OCI-LY7 (cell line): ENCODE measurements around the gene NSD1. TPM values are rescaled to one million over a fixed set of nuclear protein-coding genes. Genes with fewer than 3 reads are reported as not detected.

ENCODE experiments used
- BruUV-seq: library from RNA; stranded (reverse); fragments of 400-500 nt; replicated peaks from 2 replicates; lab custom pipeline; 2021; lab: Mats Ljungman, UMichigan
- CTCF ChIA-PET: fragments of 300-600 bp; sonication (Branson Sonifier 250); formaldehyde crosslinking; loops from one replicate; lab custom pipeline; 2022; ENCODE audit warnings: antibody characterized with exemption; ENCODE audit not compliant: unreplicated experiment; lab: Charles Lee
- POLR2A ChIA-PET: fragments of 300-600 bp; sonication (Branson Sonifier 250); formaldehyde crosslinking; loops from one replicate; lab custom pipeline; 2022; ENCODE audit warnings: antibody characterized with exemption; lab: Charles Lee
- DNase-seq: peaks from one replicate; pipeline ENCODE4 v3.0.0-alpha.2; 2015; ENCODE audit warnings: low spot score
- H2AFZ ChIP-seq: fragments of 200-600 bp; sonication (generic), shearing (Covaris generic); 2 replicates; pipeline ENCODE4 v1.6.1; 2014; ENCODE audit warnings: mild to moderate bottlenecking, antibody characterized with exemption, low read length, moderate library complexity
- H3K27ac ChIP-seq: fragments of 200-600 bp; sonication (generic); 2 replicates; pipeline ENCODE4 v1.5.1; 2014; ENCODE audit warnings: mixed run types, low read depth, mild to moderate bottlenecking, moderate library complexity, low read length, inconsistent platforms; ENCODE audit not compliant: poor library complexity, severe bottlenecking
- H3K36me3 ChIP-seq: fragments of 200-600 bp; sonication (generic); 2 replicates; pipeline ENCODE4 v1.6.1; 2014; ENCODE audit warnings: mild to moderate bottlenecking, antibody characterized with exemption, low read length, moderate library complexity, mixed read lengths; ENCODE audit not compliant: insufficient read depth
- H3K4me1 ChIP-seq: fragments of 200-600 bp; sonication (generic); 2 replicates; pipeline ENCODE4 v1.5.1; 2014; ENCODE audit warnings: mild to moderate bottlenecking, low read length; ENCODE audit not compliant: insufficient read depth, poor library complexity, severe bottlenecking
- H3K4me2 ChIP-seq: fragments of 200-600 bp; sonication (generic); 2 replicates; pipeline ENCODE4 v1.6.1; 2014; ENCODE audit warnings: mild to moderate bottlenecking, low read length
- H3K4me3 ChIP-seq: fragments of 200-600 bp; sonication (generic); 2 replicates; pipeline ENCODE4 v1.5.1; 2014; ENCODE audit warnings: mild to moderate bottlenecking, low read depth, low read length; ENCODE audit not compliant: poor library complexity, severe bottlenecking
- H3K79me2 ChIP-seq: fragments of 200-600 bp; sonication (generic); 2 replicates; pipeline ENCODE4 v1.6.1; 2016; ENCODE audit warnings: low read depth, mild to moderate bottlenecking, low read length, moderate library complexity, mixed read lengths; ENCODE audit not compliant: insufficient read depth
- H3K9me2 ChIP-seq: fragments of 200-600 bp; sonication (generic); 2 replicates; pipeline ENCODE4 v1.6.1; 2016; ENCODE audit warnings: mild to moderate bottlenecking, low read length, mixed read lengths; ENCODE audit not compliant: insufficient read depth
- H3K9me3 ChIP-seq: fragments of 200-600 bp; sonication (generic); 2 replicates; pipeline ENCODE4 v1.6.1; 2014; ENCODE audit warnings: mild to moderate bottlenecking, mixed run types, low read length, mixed read lengths
- H4K20me1 ChIP-seq: fragments of 200-600 bp; sonication (generic); 2 replicates; pipeline ENCODE4 v1.6.1; 2014; ENCODE audit warnings: mild to moderate bottlenecking, antibody characterized with exemption, low read length, moderate library complexity, mixed read lengths; ENCODE audit not compliant: insufficient read depth
- CTCF ChIP-seq: fragments of 200-600 bp; sonication (generic); conservative IDR thresholded peaks from 2 replicates; pipeline ENCODE4 v1.5.1; 2014; ENCODE audit warnings: mild to moderate bottlenecking, antibody characterized with exemption, low read length, moderate library complexity, mixed read lengths
- EZH2phosphoT487 ChIP-seq: fragments of 200-600 bp; sonication (generic); IDR thresholded peaks from 2 replicates; pipeline ENCODE4 v1.6.1; 2018; ENCODE audit warnings: low read depth, borderline replicate concordance, mild to moderate bottlenecking, mixed run types, antibody characterized with exemption, low read length, moderate library complexity, mixed read lengths
- intact Hi-C: fragments of 100-400 bp; cut with micrococcal nuclease; formaldehyde crosslinking; loops from one replicate; pipeline ENCODE4 v1.10.0; 2022; ENCODE audit not compliant: unreplicated experiment
- total RNA-seq, 2 experiments: library from RNA; depleted of rRNA in 1 of 2; stranded (reverse); fragments of >200 nt in 1 of 2; shearing (Covaris generic) in 1 of 2; gene quantifications; 2 replicates each; pipeline ENCODE4 v1.2.3, GENCODE V29; 2014 to 2022

Gene NSD1
- total RNA-seq, 2 experiments from 2014 or later: 64.3 to 142 TPM

GRCh38 chr5:177311723-177312648 is 178.4 kb downstream of the NSD1 start, which contains the start of gene MXD3:
Gene MXD3 (minus strand): TSS chr5:177311898. CDS start chr5:177311830, 68 bp downstream.
- TF ChIP-seq CTCF (no peak), EZH2phosphoT487 (no peak)
- peak within 1 kb of the TSS; percentile 94 for H3K4me3 ChIP-seq
- H4K20me1 ChIP-seq: peaks cover 15% of the 10 kb centered on the region; the same call in 1 of the 2 replicates
- H3K4me2 ChIP-seq: peak within 1 kb of the TSS; percentile 92
- H3K9me2 ChIP-seq: no peaks in the 10 kb centered on the region
- peak within 1 kb of the TSS; percentile 28; the same call in 1 of the 2 replicates for H2AFZ ChIP-seq
- CTCF ChIA-PET: interaction anchor here (1.6 to 1.9 kb wide), 2 partner anchors 10 to 198 kb away, joined by 5 to 6 read pairs; no protein-coding TSS in a partner anchor
- POLR2A ChIA-PET: interaction anchor here (0.6 to 1.6 kb wide), 11 partner anchors 11 to 326 kb away, joined by 3 to 5 read pairs (median 3); no protein-coding TSS in a partner anchor
- H3K4me1 ChIP-seq: peaks cover 51% of the 10 kb centered on the region
- peaks cover 12% of the 10 kb centered on the region; the same call in 1 of the 2 replicates for H3K79me2 ChIP-seq
- no TSS peak for BruUV-seq
- DNase-seq: peak; percentile 99
- peak within 1 kb of the TSS; percentile 92 for H3K27ac ChIP-seq
- H3K9me3 ChIP-seq: no peaks in the 10 kb centered on the region
- intact Hi-C loops: loop anchor here (1.0 to 5.0 kb wide), 6 partner anchors 39 to 240 kb away; partner anchors contain the start of genes DOK3, GRK6 and LMAN2
- peaks cover 33% of the 10 kb centered on the region; the same call in 1 of the 2 replicates for H3K36me3 ChIP-seq

- Histone ChIP-seq H3K4me1 (peaks cover 44% of the 10 kb centered on the region), H3K4me2 (peak overlapping the region; percentile 92), H3K9me3 (no peaks in the 10 kb centered on the region), H4K20me1 (peaks cover 15% of the 10 kb centered on the region; the same call in 1 of the 2 replicates), H2AFZ (peak overlapping the region; percentile 28; the same call in 1 of the 2 replicates), H3K4me3 (peak overlapping the region; percentile 94), H3K27ac (peak overlapping the region; percentile 92), H3K79me2 (peaks cover 12% of the 10 kb centered on the region; the same call in 1 of the 2 replicates), H3K36me3 (peaks cover 26% of the 10 kb centered on the region; the same call in 1 of the 2 replicates), H3K9me2 (no peaks in the 10 kb centered on the region)
- intact Hi-C loops: loop anchor here (1.0 to 5.0 kb wide), 5 partner anchors 38 to 240 kb away; partner anchors contain the start of genes DOK3, GRK6 and LMAN2
- ChIA-PET POLR2A (interaction anchor here (0.6 to 1.6 kb wide), 11 partner anchors 11 to 327 kb away, joined by 3 to 5 read pairs (median 3); no protein-coding TSS in a partner anchor), CTCF (interaction anchor here (1.6 kb wide), 1 partner anchor 199 kb away, joined by 5 read pairs; no protein-coding TSS in a partner anchor)
- peak; percentile 92 for DNase-seq
- TSS peak; percentile 81 for BruUV-seq
- TF ChIP-seq EZH2phosphoT487: no peak
- TF ChIP-seq CTCF: peak; percentile 71
Observed at GRCh38 chr5:177312649-177313181, 179.1 kb downstream of the NSD1 start.
